Measurements from ENCODE around the gene CCDC92.

Gene CCDC92

DNA sequence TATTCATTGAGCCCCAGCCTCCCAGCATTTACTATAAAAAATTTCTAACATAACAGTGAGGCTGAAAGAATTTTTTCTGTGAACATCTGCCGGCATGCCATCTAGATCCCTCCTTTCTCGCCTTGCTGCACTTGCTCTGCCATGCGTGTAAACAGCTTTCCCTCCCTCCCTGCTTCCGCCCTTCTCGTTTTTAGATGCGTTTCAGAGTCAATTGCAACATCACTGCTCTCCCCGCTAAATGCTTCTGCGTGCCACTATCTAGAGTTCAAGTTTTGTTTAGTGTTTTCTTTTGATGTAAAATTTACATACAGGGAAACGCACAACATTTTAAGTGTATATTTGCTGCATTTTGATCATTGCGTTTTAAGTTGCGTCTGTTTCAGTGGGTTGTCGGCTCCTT, 83.6 kb downstream of the CCDC92 start:
- Histone ChIP-seq H2AFZ (ENCODE audit: low read length) (no peak overlapping the region), H3K27me3 (replicated peaks; ENCODE audit: insufficient read depth, low read length) (0 out of 2 replicates have a peak, but pooled peaks cover 3% of the 10 kb centered on the region), H4K20me1 (ENCODE audit: insufficient read depth, low read length) (no peaks in the 10 kb centered on the region), H3F3A (ENCODE audit: insufficient read depth, low read length) (no peaks in the 10 kb centered on the region), H3K4me1 (ENCODE audit: low read length) (no peaks in the 10 kb centered on the region), H3K9me3 (replicated peaks; ENCODE audit: insufficient read depth, low read length) (no peaks in the 10 kb centered on the region), H3K9ac (ENCODE audit: low read length) (no peak overlapping the region), H3K9me2 (replicated peaks; ENCODE audit: insufficient read depth, low read length) (no peaks in the 10 kb centered on the region), H3K4me2 (ENCODE audit: low read depth, low read length) (no peak overlapping the region), H3K79me2 (ENCODE audit: low read length) (no peaks in the 10 kb centered on the region), H3K4me3 (ENCODE audit: low read length) (no peak overlapping the region), H3K27ac (ENCODE audit: low read length) (no peak overlapping the region), H3K36me3 (replicated peaks; ENCODE audit: insufficient read depth, low read length) (no peaks in the 10 kb centered on the region)
- no peak for TF ChIP-seq EZH2phosphoT487 (IDR thresholded peaks at IDR 0.05; ENCODE audit: low read length)
- no peak for DNase-seq

GRCh38 chr12:123886931-123887582, 85.6 kb downstream of the CCDC92 start:
- Histone ChIP-seq H3K9me2 (replicated peaks; ENCODE audit: insufficient read depth, low read length) (no peaks in the 10 kb centered on the region), H3K9ac (ENCODE audit: low read length) (no peak overlapping the region), H3K27me3 (replicated peaks; ENCODE audit: insufficient read depth, low read length) (no peaks in the 10 kb centered on the region), H3K79me2 (ENCODE audit: low read length) (no peaks in the 10 kb centered on the region), H3F3A (ENCODE audit: insufficient read depth, low read length) (no peaks in the 10 kb centered on the region), H3K36me3 (replicated peaks; ENCODE audit: insufficient read depth, low read length) (no peaks in the 10 kb centered on the region), H3K4me1 (ENCODE audit: low read length) (no peaks in the 10 kb centered on the region), H3K9me3 (replicated peaks; ENCODE audit: insufficient read depth, low read length) (no peaks in the 10 kb centered on the region), H3K4me2 (ENCODE audit: low read depth, low read length) (no peak overlapping the region), H3K4me3 (ENCODE audit: low read length) (no peak overlapping the region), H3K27ac (ENCODE audit: low read length) (no peak overlapping the region), H4K20me1 (ENCODE audit: insufficient read depth, low read length) (no peaks in the 10 kb centered on the region), H2AFZ (ENCODE audit: low read length) (no peak overlapping the region)
- DNase-seq: no peak
- TF ChIP-seq, protein P1, sequence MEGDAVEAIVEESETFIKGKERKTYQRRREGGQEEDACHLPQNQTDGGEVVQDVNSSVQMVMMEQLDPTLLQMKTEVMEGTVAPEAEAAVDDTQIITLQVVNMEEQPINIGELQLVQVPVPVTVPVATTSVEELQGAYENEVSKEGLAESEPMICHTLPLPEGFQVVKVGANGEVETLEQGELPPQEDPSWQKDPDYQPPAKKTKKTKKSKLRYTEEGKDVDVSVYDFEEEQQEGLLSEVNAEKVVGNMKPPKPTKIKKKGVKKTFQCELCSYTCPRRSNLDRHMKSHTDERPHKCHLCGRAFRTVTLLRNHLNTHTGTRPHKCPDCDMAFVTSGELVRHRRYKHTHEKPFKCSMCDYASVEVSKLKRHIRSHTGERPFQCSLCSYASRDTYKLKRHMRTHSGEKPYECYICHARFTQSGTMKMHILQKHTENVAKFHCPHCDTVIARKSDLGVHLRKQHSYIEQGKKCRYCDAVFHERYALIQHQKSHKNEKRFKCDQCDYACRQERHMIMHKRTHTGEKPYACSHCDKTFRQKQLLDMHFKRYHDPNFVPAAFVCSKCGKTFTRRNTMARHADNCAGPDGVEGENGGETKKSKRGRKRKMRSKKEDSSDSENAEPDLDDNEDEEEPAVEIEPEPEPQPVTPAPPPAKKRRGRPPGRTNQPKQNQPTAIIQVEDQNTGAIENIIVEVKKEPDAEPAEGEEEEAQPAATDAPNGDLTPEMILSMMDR (IDR thresholded peaks at IDR 0.05; ENCODE audit: low read length): no peak
- TF ChIP-seq EZH2 (optimal IDR thresholded peaks at IDR 0.05; ENCODE audit: low read depth, low read length): no peak
- no peak for TF ChIP-seq EZH2phosphoT487 (IDR thresholded peaks at IDR 0.05; ENCODE audit: low read length)

GRCh38 chr12:123886258-123886657, 86.4 kb downstream of the CCDC92 start:
- DNase-seq: no peak
- Histone ChIP-seq H3K4me1 (ENCODE audit: low read length) (no peaks in the 10 kb centered on the region), H3K4me2 (ENCODE audit: low read depth, low read length) (no peak overlapping the region), H3K27ac (ENCODE audit: low read length) (no peak overlapping the region), H3K9me3 (replicated peaks; ENCODE audit: insufficient read depth, low read length) (no peaks in the 10 kb centered on the region), H4K20me1 (ENCODE audit: insufficient read depth, low read length) (no peaks in the 10 kb centered on the region), H3K27me3 (replicated peaks; ENCODE audit: insufficient read depth, low read length) (no peaks in the 10 kb centered on the region), H3F3A (ENCODE audit: insufficient read depth, low read length) (no peaks in the 10 kb centered on the region), H3K9me2 (replicated peaks; ENCODE audit: insufficient read depth, low read length) (no peaks in the 10 kb centered on the region), H3K9ac (ENCODE audit: low read length) (no peak overlapping the region), H3K4me3 (ENCODE audit: low read length) (no peak overlapping the region), H3K79me2 (ENCODE audit: low read length) (no peaks in the 10 kb centered on the region), H3K36me3 (replicated peaks; ENCODE audit: insufficient read depth, low read length) (no peaks in the 10 kb centered on the region), H2AFZ (ENCODE audit: low read length) (no peak overlapping the region)
- TF ChIP-seq EZH2 (optimal IDR thresholded peaks at IDR 0.05; ENCODE audit: low read depth, low read length) (no peak), EZH2phosphoT487 (IDR thresholded peaks at IDR 0.05; ENCODE audit: low read length) (no peak)
- TF ChIP-seq, protein P1 (IDR thresholded peaks at IDR 0.05; ENCODE audit: low read length): no peak
